ENCODE results near the gene CD72.

DNA sequence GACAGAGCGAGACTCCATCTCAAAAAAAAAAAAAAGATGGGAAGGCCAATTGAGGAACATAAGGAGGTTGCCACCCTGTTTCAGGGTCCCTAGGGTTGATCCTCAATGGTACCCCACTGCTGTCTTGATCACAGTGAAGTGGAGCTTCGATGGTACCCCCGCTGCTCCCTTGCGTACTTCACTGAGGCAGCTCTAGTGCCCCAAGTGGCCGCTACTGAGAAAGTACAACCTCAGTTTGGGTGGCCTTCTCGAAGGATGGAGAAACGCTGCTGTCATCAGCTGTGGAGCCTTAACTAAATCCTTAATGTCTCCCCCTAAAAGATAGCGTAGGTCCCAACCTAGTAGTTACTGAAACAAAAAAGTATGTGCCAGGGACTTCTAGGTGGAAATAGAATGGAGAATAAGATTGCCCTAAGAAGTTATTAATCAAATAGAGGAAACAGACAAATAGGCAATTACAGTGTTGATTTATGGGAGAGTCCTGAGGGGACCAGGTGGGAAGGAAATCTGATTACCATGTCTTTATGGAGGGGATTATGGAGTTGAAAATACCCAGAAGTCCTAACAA is 6.9 kb downstream of the CD72 start:
- TF ChIP-seq, protein P1, sequence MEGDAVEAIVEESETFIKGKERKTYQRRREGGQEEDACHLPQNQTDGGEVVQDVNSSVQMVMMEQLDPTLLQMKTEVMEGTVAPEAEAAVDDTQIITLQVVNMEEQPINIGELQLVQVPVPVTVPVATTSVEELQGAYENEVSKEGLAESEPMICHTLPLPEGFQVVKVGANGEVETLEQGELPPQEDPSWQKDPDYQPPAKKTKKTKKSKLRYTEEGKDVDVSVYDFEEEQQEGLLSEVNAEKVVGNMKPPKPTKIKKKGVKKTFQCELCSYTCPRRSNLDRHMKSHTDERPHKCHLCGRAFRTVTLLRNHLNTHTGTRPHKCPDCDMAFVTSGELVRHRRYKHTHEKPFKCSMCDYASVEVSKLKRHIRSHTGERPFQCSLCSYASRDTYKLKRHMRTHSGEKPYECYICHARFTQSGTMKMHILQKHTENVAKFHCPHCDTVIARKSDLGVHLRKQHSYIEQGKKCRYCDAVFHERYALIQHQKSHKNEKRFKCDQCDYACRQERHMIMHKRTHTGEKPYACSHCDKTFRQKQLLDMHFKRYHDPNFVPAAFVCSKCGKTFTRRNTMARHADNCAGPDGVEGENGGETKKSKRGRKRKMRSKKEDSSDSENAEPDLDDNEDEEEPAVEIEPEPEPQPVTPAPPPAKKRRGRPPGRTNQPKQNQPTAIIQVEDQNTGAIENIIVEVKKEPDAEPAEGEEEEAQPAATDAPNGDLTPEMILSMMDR (conservative IDR thresholded peaks at IDR 0.05; ENCODE audit: low read length), result peak; percentile 84
- no peak for TF ChIP-seq EZH2phosphoT487 (IDR thresholded peaks at IDR 0.05; ENCODE audit: borderline replicate concordance, low read depth, low read length)
